M059J (cell line): ENCODE measurements around the gene MIER2. TPM values are rescaled to one million over a fixed set of nuclear protein-coding genes. Genes with fewer than 3 reads are reported as not detected.
A peak's percentile ranks its signal among the peaks of the same experiment; 100 is the strongest.

Experiments used
- DNase-seq: peaks from one replicate; pipeline ENCODE4 v3.0.0-alpha.2; 2012; ENCODE audit warnings: low read depth
- total RNA-seq: library from RNA; depleted of rRNA; stranded (reverse); fragments of >200 nt; shearing (Covaris generic); gene quantifications from 2 replicates; pipeline ENCODE4 v1.2.3, GENCODE V29; 2014

Gene MIER2
- total RNA-seq, 1 experiment from 2014 or later = 17.9 TPM

GRCh38 chr19:329876-330275 lies 14.7 kb downstream of the MIER2 start:
- no peak for DNase-seq

GRCh38 chr19:328025-328505 lies 16.5 kb downstream of the MIER2 start:
- DNase-seq = peak; percentile 21

GRCh38 chr19:327291-328024 lies 17.1 kb downstream of the MIER2 start:
- no peak for DNase-seq

- no peak for DNase-seq
Observed at GRCh38 chr19:326871-327270, 17.7 kb downstream of the MIER2 start.

GRCh38 chr19:325937-326565 lies 18.5 kb downstream of the MIER2 start:
- no peak for DNase-seq

- DNase-seq = no peak
Observed at GRCh38 chr19:325173-325936, 19.2 kb downstream of the MIER2 start.

GRCh38 chr19:324716-325115 lies 19.9 kb downstream of the MIER2 start:
- DNase-seq = no peak

GRCh38 chr19:322616-323015 lies 22.0 kb downstream of the MIER2 start:
- DNase-seq = no peak

GRCh38 chr19:318509-318774 lies 26.2 kb downstream of the MIER2 start:
- DNase-seq = no peak

- DNase-seq = no peak
Observed at GRCh38 chr19:317710-318508, 26.7 kb downstream of the MIER2 start.

- DNase-seq = no peak
Observed at GRCh38 chr19:315811-316210, 28.8 kb downstream of the MIER2 start.

GRCh38 chr19:313988-314815 lies 30.4 kb downstream of the MIER2 start:
- no peak for DNase-seq

GRCh38 chr19:313169-313987 lies 31.2 kb downstream of the MIER2 start:
- DNase-seq = no peak

- DNase-seq = no peak
Observed at GRCh38 chr19:311813-312261, 32.8 kb downstream of the MIER2 start.

GRCh38 chr19:310781-311496 lies 33.7 kb downstream of the MIER2 start:
- no peak for DNase-seq

GRCh38 chr19:310141-310651 lies 34.4 kb downstream of the MIER2 start:
- no peak for DNase-seq

- no peak for DNase-seq
Observed at GRCh38 chr19:309206-309565, 35.4 kb downstream of the MIER2 start.

GRCh38 chr19:308471-309205 lies 36.0 kb downstream of the MIER2 start:
- no peak for DNase-seq
